Measurements from ENCODE around the gene C1QTNF12.
"Not testable (repeated sequence)": the region's sequence is repeated elsewhere in the genome, so short reads cannot be mapped to it uniquely, and the experiment has no call there.

The C1QTNF12 gene

GRCh38 chr1:1199961-1200875 is 46.3 kb downstream of the C1QTNF12 start:
- no peak for DNase-seq

- DNase-seq: no peak
Observed at GRCh38 chr1:1199141-1199960, 47.2 kb downstream of the C1QTNF12 start.

GRCh38 chr1:1198423-1199140 is 47.9 kb downstream of the C1QTNF12 start:
- no peak for DNase-seq

- DNase-seq: no peak
Observed at GRCh38 chr1:1197551-1198422, 48.7 kb downstream of the C1QTNF12 start.

- DNase-seq: no peak
Observed at GRCh38 chr1:1197188-1197500, 49.4 kb downstream of the C1QTNF12 start.

- no peak for DNase-seq
Observed at GRCh38 chr1:1196431-1197187, 49.9 kb downstream of the C1QTNF12 start.

- not testable (repeated sequence) for DNase-seq
Observed at GRCh38 chr1:1195726-1196125, 50.8 kb downstream of the C1QTNF12 start.

- no peak for DNase-seq
Observed at GRCh38 chr1:1194723-1195122, 51.8 kb downstream of the C1QTNF12 start.

Measured in hypothalamus (tissue), 51 donors.